HG03103 (cell line): ENCODE measurements around the gene MRPL20.
"Not testable (repeated sequence)": the region's sequence is repeated elsewhere in the genome, so short reads cannot be mapped to it uniquely, and the experiment has no call there.

Source experiments
- ATAC-seq: cut with Tn5 transposase; IDR thresholded peaks from one replicate; pipeline ENCODE4 v1.9.1; 2021; ENCODE audit warnings: low read depth; ENCODE audit not compliant: unreplicated experiment

MRPL20 gene

GRCh38 chr1:1437904-1438376 is 30.8 kb upstream of the MRPL20 start:
- no peak for ATAC-seq

GRCh38 chr1:1437033-1437903 is 30.2 kb upstream of the MRPL20 start:
- ATAC-seq, result no peak

GRCh38 chr1:1436630-1437032 is 29.5 kb upstream of the MRPL20 start:
- ATAC-seq, result no peak

GRCh38 chr1:1435911-1436629 is 29.0 kb upstream of the MRPL20 start:
- ATAC-seq, result no peak

- peak; percentile 46 for ATAC-seq
Measured at GRCh38 chr1:1435106-1435903, 28.2 kb upstream of the MRPL20 start, which contains the start of gene VWA1. VWA1 (plus strand) TSS chr1:1435690; CDS start chr1:1435749, 59 bp downstream.

GRCh38 chr1:1434824-1435105 is 27.7 kb upstream of the MRPL20 start:
- no peak for ATAC-seq

- no peak for ATAC-seq
Measured at GRCh38 chr1:1434131-1434823, 27.2 kb upstream of the MRPL20 start.

GRCh38 chr1:1433804-1434130 is 26.7 kb upstream of the MRPL20 start:
- ATAC-seq, result no peak

GRCh38 chr1:1432951-1433803 is 26.1 kb upstream of the MRPL20 start:
- no peak for ATAC-seq

GRCh38 chr1:1432274-1432950 is 25.3 kb upstream of the MRPL20 start:
- ATAC-seq, result no peak

- ATAC-seq, result no peak
Measured at GRCh38 chr1:1431845-1432273, 24.8 kb upstream of the MRPL20 start.

GRCh38 chr1:1430992-1431844 is 24.1 kb upstream of the MRPL20 start:
- no peak for ATAC-seq

GRCh38 chr1:1430114-1430982 is 23.3 kb upstream of the MRPL20 start:
- no peak for ATAC-seq

GRCh38 chr1:1429671-1430073 is 22.6 kb upstream of the MRPL20 start:
- ATAC-seq, result no peak

- not testable (repeated sequence) for ATAC-seq
Measured at GRCh38 chr1:1428967-1429366, 21.9 kb upstream of the MRPL20 start.

GRCh38 chr1:1428174-1428573 is 21.1 kb upstream of the MRPL20 start:
- ATAC-seq, result no peak

GRCh38 chr1:1427820-1428148 is 20.7 kb upstream of the MRPL20 start:
- ATAC-seq, result no peak
